Urinary bladder (tissue), 4 donors: ENCODE data around the gene ZNF827. TPM values are rescaled to one million over a fixed set of nuclear protein-coding genes. Genes with fewer than 3 reads are reported as not detected.
"Not testable (repeated sequence)": the region's sequence is repeated elsewhere in the genome, so short reads cannot be mapped to it uniquely, and the experiment has no call there.

Experiments
- DNase-seq: peaks from one replicate; pipeline ENCODE4 v3.0.0-alpha.2; 2015; ENCODE audit errors: extremely low spot score
- H3K27ac ChIP-seq: one replicate; pipeline ENCODE4 v1.5.1; 2013; ENCODE audit warnings: low read depth, mild to moderate bottlenecking, moderate library complexity
- H3K36me3 ChIP-seq: one replicate; pipeline ENCODE4 v1.6.1; 2013; ENCODE audit warnings: mild to moderate bottlenecking, moderate library complexity; ENCODE audit not compliant: insufficient read depth
- H3K4me1 ChIP-seq: one replicate; pipeline ENCODE4 v1.6.1; 2013; ENCODE audit warnings: mild to moderate bottlenecking, moderate library complexity; ENCODE audit not compliant: insufficient read depth
- H3K4me3 ChIP-seq: one replicate; pipeline ENCODE4 v1.5.1; 2013; ENCODE audit warnings: low read depth, low read length
- WGBS: extraction: QIAGEN DNeasy Blood & Tissue Kit; methylation state at CpG from one replicate; pipeline ENCODE4 v1.1.7; 2013; 5-methylcytosine and 5-hydroxymethylcytosine counted together
- polyA plus RNA-seq: library from polyadenylated mRNA; stranded (reverse); fragments of 200-250 nt; gene quantifications from one replicate; pipeline ENCODE4 v1.2.3, GENCODE V29; 2013
- total RNA-seq: library from RNA; depleted of rRNA; stranded (reverse); fragments of >200 nt; gene quantifications from one replicate; pipeline ENCODE4 v1.2.3, GENCODE V29; 2014
- donor health status: healthy with polysubstance abuse.
- donor health status: healthy.

ZNF827 gene
- total and polyA plus RNA-seq, 2 donors = 13.0 to 20.2 TPM

DNA sequence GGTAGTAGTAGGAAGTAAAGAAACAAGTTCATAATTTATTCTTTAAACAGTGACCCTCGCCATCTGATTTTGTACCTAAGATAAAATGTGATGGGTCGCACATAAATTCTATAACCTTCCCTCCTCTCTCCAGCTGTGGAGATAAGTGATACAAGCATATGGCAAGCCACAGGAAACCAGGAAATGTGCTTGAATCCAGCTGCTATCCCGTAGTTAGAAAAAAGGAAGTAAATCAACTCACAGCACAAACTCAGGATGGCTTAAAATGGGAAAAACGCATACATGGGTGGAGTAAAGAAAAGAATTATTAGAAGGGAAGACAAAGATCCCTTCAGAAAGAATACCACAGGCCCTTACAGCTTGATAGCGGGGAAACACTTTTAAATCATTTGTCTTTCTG, 78.2 kb downstream of the ZNF827 start:
- Histone ChIP-seq H3K4me3 (no peak overlapping the region), H3K4me1 (no peaks in the 10 kb centered on the region), H3K27ac (no peak overlapping the region), H3K36me3 (peaks cover 4% of the 10 kb centered on the region)
- DNase-seq = no peak
- 63% methylated on average over 5 of the region's 5 CpGs for WGBS

DNA sequence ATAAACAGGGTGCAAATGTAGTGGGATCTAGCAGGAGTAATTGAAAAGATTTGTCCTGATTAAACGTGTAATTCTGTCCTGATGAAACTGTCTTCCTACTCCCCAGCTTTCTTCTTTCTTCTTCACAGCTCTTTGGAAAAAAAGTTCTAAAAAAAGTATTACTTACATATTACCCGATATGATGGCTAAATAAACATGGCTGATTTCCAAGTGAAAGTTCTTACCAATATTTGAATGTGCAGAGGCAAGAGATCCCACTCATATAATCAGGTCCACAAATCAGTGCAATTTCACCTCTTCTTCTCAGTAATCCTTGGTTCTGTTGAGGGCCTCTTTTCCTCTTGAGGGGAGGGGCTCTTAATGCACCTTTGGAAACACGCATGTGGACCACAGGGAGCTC, 78.7 kb downstream of the ZNF827 start:
- no peak overlapping the region for H3K27ac ChIP-seq
- peaks cover 4% of the 10 kb centered on the region for H3K36me3 ChIP-seq
- no peaks in the 10 kb centered on the region for H3K4me1 ChIP-seq
- H3K4me3 ChIP-seq = no peak overlapping the region
- WGBS = 73% methylated on average over 3 of the region's 3 CpGs
- DNase-seq = no peak

DNA sequence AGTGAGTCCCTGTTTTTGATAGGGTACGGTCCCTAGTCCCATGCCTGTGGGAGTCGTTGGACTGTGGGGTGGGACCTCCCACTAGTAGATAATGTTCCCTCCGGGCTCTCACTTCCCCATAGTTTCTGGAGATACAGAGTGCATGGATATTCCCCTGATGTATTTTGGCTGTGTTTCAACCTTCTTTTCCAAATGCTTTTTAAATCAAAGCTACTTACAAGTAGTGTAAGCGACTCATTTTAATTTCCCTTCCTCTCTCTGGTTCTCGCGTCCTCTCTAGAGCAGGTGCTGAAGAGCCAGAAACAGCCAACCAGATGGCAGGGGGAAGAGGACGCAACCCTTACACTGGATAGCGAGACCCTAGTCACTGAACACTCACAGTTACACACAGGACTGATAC, 79.2 kb downstream of the ZNF827 start:
- WGBS = 79% methylated on average over 8 of the region's 8 CpGs
- no peak for DNase-seq
- Histone ChIP-seq H3K27ac (no peak overlapping the region), H3K4me3 (no peak overlapping the region), H3K4me1 (no peaks in the 10 kb centered on the region), H3K36me3 (peaks cover 4% of the 10 kb centered on the region)

DNA sequence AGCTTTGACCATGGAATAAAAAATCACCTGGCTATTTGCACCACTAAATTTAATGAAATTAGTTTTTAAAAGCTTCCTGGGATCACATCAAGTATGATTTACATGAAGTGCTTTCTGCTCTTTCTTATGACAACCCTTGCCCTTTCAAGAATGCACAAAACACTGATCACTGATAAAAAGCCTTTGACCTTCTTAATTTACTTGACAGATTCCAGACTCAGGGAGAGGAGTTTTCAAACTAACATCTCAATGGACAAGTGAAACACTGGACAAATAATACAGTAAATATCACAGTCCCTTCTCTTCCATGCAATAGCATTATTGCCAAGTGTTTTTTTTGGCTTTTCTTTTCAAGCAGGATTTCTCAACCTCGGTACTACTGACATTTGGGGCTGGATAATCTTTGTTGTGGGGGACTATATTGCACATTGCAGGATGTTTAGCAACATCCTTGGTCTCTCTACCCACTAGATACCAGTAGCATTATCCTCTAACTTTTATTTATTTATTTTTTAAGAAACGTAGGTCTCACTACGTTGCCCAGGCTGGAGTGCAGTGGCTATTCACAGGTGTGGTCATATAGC, 86.3 kb downstream of the ZNF827 start:
- WGBS = 58% methylated on average over 3 of the region's 3 CpGs
- no peak for DNase-seq
- H3K4me3 ChIP-seq = no peak overlapping the region
- H3K27ac ChIP-seq = no peak overlapping the region
- H3K4me1 ChIP-seq = no peaks in the 10 kb centered on the region
- H3K36me3 ChIP-seq = peaks cover 2% of the 10 kb centered on the region

DNA sequence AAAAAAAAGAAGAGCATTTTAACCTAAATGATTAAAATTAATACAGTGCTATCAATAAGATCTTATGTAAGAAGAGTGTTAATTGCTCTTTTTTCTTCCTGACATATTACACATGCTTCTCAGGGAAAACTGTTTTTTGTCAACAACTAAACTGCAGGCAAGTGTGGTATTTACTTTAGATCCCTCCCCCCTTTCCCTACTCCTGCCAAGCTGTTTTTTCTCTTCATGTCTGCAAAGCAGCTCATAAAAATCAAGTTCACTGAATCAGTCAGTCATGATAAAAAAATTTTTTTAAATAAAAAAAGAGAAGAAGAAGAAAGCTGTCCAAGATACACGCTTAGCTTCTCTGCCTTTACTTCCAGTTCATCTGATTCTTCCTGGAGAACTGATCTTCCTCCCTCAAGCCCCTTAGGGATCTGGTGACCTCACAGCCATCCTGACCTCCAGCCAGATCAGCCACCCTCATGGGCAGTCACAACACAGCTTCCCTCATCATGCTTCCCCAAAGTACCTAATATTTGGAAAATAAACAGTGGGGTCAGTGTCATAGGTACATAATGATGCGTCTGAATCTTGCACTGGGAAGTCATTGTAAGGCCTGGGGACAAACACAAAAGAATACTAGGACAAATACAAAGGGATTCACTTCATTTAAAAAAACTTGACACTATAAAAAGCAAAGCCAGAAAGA, 87.0 kb downstream of the ZNF827 start:
- no peak for DNase-seq
- Histone ChIP-seq H3K4me1 (no peaks in the 10 kb centered on the region), H3K4me3 (no peak overlapping the region), H3K36me3 (peaks cover 2% of the 10 kb centered on the region), H3K27ac (no peak overlapping the region)
- WGBS = 58% methylated on average over 2 of the region's 2 CpGs

DNA sequence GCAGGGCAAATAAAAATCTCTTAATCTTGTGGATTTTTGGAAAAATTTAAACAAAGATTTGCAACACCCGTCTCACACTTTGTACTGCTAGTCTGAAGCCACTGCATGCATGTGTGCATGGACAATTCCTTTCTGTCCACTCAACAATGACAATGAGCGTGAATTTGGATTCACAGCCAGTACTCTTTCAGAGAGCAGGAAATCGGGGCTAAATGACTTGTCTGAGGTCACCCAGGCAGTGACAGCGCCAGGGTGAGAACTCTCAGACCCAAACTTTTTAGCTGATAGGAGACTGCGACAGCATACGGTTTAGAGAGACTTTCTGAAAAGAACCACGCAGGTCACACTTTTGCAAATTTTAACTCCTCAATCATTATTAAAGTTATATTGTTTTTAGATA, 90.9 kb downstream of the ZNF827 start:
- Histone ChIP-seq H3K36me3 (peaks cover 9% of the 10 kb centered on the region), H3K27ac (no peak overlapping the region), H3K4me1 (no peaks in the 10 kb centered on the region), H3K4me3 (no peak overlapping the region)
- WGBS = 81% methylated on average over 7 of the region's 7 CpGs
- DNase-seq = no peak

DNA sequence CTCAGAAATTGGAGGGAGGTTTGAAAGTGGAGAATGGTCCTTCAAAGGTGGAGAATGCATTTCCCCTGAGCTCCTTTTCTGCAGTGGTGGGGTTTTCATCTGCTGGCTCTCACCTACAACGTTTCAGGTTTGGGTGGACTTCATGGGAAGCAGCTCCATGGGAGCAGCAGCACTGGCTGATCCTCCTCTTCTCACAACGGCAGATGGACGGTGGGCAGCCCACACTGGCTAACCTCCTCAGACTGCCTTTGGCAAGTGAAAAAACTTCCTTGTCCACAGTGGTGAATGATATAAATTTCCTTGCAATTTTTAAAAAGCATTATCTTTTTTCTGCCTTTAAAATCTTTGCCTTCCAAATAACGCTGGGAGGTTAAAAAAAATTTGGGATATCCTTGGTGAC, 93.5 kb downstream of the ZNF827 start:
- no peak overlapping the region for H3K4me3 ChIP-seq
- H3K27ac ChIP-seq = no peak overlapping the region
- no peaks in the 10 kb centered on the region for H3K4me1 ChIP-seq
- peaks cover 9% of the 10 kb centered on the region for H3K36me3 ChIP-seq
- no peak for DNase-seq
- 91% methylated on average over 4 of the region's 4 CpGs for WGBS

DNA sequence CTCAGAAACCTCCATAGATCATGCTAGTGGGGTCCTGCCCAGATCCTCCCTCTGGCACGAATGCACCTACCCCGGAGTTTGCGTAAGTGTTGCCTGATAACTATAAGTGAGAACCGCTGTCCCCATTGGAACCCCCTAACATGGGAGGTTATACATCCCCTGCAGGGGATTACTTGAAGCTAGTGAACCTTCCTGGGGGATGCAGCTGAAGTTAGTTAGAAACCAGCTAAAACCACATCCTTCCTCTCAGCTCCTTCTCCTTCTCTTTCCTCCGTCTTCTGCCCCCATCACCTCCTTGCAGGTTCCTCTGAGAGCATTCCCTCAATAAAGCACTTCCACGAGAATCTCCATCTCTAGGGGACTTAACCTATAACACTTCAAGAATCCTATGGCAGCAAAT, 95.0 kb downstream of the ZNF827 start:
- Histone ChIP-seq H3K27ac (no peak overlapping the region), H3K4me3 (no peak overlapping the region), H3K4me1 (no peaks in the 10 kb centered on the region), H3K36me3 (peaks cover 7% of the 10 kb centered on the region)
- DNase-seq = no peak
- 85% methylated on average over 6 of the region's 6 CpGs for WGBS

DNA sequence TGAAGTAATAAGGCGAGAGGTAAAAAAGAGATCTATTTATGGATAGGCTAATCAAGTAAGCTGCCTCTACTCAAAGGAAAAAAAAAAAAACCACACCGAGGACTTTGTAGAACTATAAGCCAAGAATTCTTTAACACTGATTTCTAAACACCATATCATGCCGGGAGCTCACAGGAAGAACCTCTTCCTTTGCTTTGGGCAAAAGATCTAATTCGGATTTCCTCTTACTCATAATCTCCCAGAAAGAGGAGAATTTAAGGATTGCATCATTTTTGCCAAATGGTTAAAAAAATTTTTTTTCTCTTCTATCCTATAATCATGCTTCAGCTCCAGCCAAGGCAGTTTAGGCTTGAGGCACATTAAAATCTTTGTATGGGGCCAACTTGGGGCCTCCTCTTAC, 95.5 kb downstream of the ZNF827 start:
- Histone ChIP-seq H3K4me1 (no peaks in the 10 kb centered on the region), H3K4me3 (no peak overlapping the region), H3K27ac (no peak overlapping the region), H3K36me3 (peaks cover 7% of the 10 kb centered on the region)
- no peak for DNase-seq
- 56% methylated on average over 4 of the region's 4 CpGs for WGBS

DNA sequence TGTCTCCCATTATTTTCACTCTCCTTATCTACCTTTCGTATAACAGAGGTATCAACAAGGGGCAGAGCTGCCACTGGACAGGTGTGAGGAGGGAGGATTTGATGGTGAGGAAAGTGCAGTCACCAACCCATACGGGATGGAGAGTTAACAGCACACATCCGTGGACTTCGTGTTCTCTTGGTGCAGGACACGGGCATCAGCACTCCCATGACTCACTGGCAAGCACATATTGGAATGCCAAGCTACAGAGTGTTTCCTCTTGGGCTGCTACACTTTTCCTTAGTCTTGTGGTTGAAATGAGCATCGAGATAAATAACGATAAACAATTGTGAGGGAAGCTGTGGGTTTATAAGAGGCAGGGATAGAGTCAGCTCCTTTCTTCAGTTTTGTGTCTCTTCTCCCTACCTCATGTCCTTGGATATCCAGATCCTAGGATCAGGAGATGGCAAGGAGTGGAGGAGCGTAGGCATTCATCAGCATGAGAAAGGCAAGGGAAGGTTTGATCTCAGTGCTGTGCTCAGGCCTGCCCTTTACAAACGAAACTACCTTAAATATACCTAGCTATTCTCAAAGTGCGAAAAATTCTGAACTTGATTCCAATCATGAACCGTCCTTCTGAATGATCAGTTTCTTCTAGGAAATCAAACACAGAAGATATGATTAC, 96.3 kb downstream of the ZNF827 start:
- Histone ChIP-seq H3K4me3 (no peak overlapping the region), H3K27ac (no peak overlapping the region), H3K36me3 (peaks cover 7% of the 10 kb centered on the region), H3K4me1 (no peaks in the 10 kb centered on the region)
- DNase-seq = no peak
- 93% methylated on average over 11 of the region's 11 CpGs for WGBS

DNA sequence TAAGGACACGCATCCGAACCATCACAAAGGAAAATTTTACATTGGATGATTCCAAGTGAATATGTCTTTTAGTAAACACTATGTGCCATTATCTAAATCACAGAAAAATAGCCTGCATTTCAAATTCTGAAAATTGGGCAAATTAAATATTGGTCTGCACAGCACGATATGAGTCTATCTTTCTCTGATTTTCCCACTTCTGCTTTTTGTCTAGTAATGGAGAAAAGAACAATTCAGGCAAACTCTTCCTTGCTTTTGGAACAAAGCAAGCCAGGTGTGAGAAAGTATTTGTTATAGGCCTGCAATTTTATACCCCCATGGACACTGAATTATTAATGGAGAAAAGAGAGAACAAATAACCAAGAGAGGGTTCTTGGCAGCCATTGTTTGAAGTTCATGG, 97.8 kb downstream of the ZNF827 start:
- Histone ChIP-seq H3K4me3 (no peak overlapping the region), H3K4me1 (no peaks in the 10 kb centered on the region), H3K36me3 (peaks cover 6% of the 10 kb centered on the region), H3K27ac (no peak overlapping the region)
- no peak for DNase-seq
- WGBS = 98% methylated on average over 3 of the region's 3 CpGs

DNA sequence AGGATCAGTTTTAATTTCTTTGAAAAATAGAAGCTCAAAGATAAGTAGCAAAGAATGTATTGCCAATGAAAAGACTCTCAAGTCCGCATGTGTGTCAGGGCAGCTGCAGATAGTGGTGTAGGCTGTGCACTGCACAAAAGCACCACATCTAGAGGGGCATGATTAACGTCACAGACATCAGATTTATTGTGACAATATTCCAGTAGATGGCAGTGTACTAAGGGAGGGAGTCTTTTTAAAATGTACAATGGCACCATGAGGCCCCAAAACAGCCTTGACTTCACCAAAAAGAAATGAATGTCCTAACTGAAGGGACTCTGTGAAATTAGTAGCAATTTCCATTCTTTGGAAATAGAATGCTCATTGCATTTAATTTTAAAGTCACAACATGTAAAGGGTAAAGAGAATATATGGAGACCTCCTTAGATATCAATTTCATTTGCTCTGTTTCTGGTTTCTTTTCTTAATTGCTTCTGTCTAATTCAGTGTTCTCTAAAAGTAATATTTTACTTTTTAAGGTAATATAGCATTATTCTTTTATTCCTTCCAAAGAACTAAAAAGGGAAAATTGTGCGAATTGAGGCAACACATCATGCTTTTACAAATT, 98.4 kb downstream of the ZNF827 start:
- no peak for DNase-seq
- no peaks in the 10 kb centered on the region for H3K4me1 ChIP-seq
- H3K27ac ChIP-seq = no peak overlapping the region
- 65% methylated on average over 3 of the region's 3 CpGs for WGBS
- peaks cover 4% of the 10 kb centered on the region for H3K36me3 ChIP-seq
- no peak overlapping the region for H3K4me3 ChIP-seq

DNA sequence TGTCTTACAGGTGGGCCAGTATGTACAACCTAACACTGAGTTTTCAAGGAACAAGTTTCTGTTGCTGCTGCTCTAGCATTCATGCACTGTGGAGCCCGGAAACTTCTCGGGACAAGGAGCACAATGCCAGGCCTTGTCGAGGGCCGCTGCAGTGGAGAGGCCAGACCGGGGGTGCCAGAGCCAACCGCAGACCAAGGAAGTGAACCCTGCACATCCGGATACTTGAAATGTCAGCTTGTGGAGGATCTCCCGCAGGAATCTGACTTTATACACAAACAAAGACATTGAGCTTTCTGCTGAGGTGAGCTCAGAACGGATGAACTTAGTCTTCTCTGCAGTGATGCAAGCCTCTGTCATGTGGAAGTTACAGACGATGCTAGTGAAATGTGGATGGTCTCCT, 99.5 kb downstream of the ZNF827 start:
- H3K36me3 ChIP-seq = no peaks in the 10 kb centered on the region
- no peaks in the 10 kb centered on the region for H3K4me1 ChIP-seq
- 86% methylated on average over 10 of the region's 10 CpGs for WGBS
- no peak overlapping the region for H3K27ac ChIP-seq
- no peak overlapping the region for H3K4me3 ChIP-seq
- DNase-seq = no peak

DNA sequence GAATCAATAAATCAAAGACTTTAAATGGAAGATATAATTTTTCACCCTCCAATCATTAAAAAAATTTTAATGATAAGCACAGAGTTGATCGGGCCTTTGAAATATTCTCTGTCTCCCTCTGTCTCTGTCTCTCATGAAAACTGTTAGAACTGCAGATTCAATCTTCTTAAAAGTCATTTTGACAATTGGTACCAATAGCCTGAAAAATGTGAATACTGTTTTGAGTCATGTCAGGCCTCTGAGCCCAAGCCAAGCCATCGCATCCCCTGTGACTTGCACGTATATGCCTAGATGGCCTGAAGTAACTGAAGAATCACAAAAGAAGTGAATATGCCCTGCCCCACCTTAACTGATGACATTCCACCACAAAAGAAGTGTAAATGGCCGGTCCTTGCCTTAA, 106.2 kb downstream of the ZNF827 start:
- H3K4me1 ChIP-seq, H3K36me3 ChIP-seq, H3K4me3 ChIP-seq, DNase-seq, H3K27ac ChIP-seq: not testable (repeated sequence)
- WGBS = 91% methylated on average over 4 of the region's 4 CpGs
